ENCODE results near the gene CHMP4B. TPM values are rescaled to one million over a fixed set of nuclear protein-coding genes. Genes with fewer than 3 reads are reported as not detected.

Gene CHMP4B
- total RNA-seq, 1 experiment from 2014 or later = 77.6 TPM

- ChIA-PET POLR2A (no interaction called here), CTCF (interaction anchor here (0.7 to 2.1 kb wide), 5 partner anchors 16 to 151 kb away, joined by 3 to 16 read pairs (median 4); no protein-coding TSS in a partner anchor)
Measured at GRCh38 chr20:33819456-33819855, 8.3 kb downstream of the CHMP4B start.

GRCh38 chr20:33820362-33820761 lies 9.2 kb downstream of the CHMP4B start:
- no TSS peak for BruUV-seq (replicated peaks)
- Mint-ChIP-seq H3K4me1 (ENCODE audit: insufficient read depth, unreplicated experiment) (peaks cover 13% of the 10 kb centered on the region), H3K27me3 (ENCODE audit: insufficient read depth, unreplicated experiment) (no peaks in the 10 kb centered on the region), H3K9me3 (ENCODE audit: unreplicated experiment) (no peaks in the 10 kb centered on the region), H3K4me3 (ENCODE audit: unreplicated experiment) (no peak overlapping the region), H3K36me3 (ENCODE audit: insufficient read depth, unreplicated experiment) (peaks cover 26% of the 10 kb centered on the region), H3K27ac (ENCODE audit: low read depth, unreplicated experiment) (no peak overlapping the region)
- no peak for TF ChIP-seq CTCF (IDR thresholded peaks at IDR 0.05; ENCODE audit: unreplicated experiment)
- intact Hi-C loops (cut with micrococcal nuclease) = no loop called here
- DNase-seq (ENCODE audit: unreplicated experiment) = no peak
- ChIA-PET CTCF (interaction anchor here (1.1 to 1.6 kb wide), 3 partner anchors 17 to 1388 kb away, joined by 3 to 4 read pairs (median 3); no protein-coding TSS in a partner anchor), POLR2A (interaction anchor here (0.8 to 1.3 kb wide), 2 partner anchors 9 to 173 kb away, joined by 3 to 10 read pairs; partner anchors contain the start of gene CHMP4B)

More at GRCh38 chr20:33819456-33819855, 8.3 kb downstream of the CHMP4B start:
- no TSS peak for BruUV-seq (replicated peaks)
- Mint-ChIP-seq H3K36me3 (ENCODE audit: insufficient read depth, unreplicated experiment) (peaks cover 26% of the 10 kb centered on the region), H3K27me3 (ENCODE audit: insufficient read depth, unreplicated experiment) (no peaks in the 10 kb centered on the region), H3K4me1 (ENCODE audit: insufficient read depth, unreplicated experiment) (peaks cover 15% of the 10 kb centered on the region), H3K9me3 (ENCODE audit: unreplicated experiment) (no peaks in the 10 kb centered on the region), H3K4me3 (ENCODE audit: unreplicated experiment) (no peak overlapping the region), H3K27ac (ENCODE audit: low read depth, unreplicated experiment) (no peak overlapping the region)
- DNase-seq (ENCODE audit: unreplicated experiment) = no peak
- intact Hi-C loops (cut with micrococcal nuclease) = loop anchor here (10.0 kb wide), 1 partner anchor 135 kb away; the partner anchor contains the start of gene E2F1
- no peak for TF ChIP-seq CTCF (IDR thresholded peaks at IDR 0.05; ENCODE audit: unreplicated experiment)

- Mint-ChIP-seq H3K27me3 (ENCODE audit: insufficient read depth, unreplicated experiment) (no peaks in the 10 kb centered on the region), H3K27ac (ENCODE audit: low read depth, unreplicated experiment) (no peak overlapping the region), H3K9me3 (ENCODE audit: unreplicated experiment) (no peaks in the 10 kb centered on the region), H3K36me3 (ENCODE audit: insufficient read depth, unreplicated experiment) (peaks cover 20% of the 10 kb centered on the region), H3K4me3 (ENCODE audit: unreplicated experiment) (no peak overlapping the region), H3K4me1 (ENCODE audit: insufficient read depth, unreplicated experiment) (peaks cover 21% of the 10 kb centered on the region)
- POLR2A ChIA-PET = interaction anchor here (0.6 to 1.3 kb wide), 3 partner anchors 10 to 172 kb away, joined by 3 to 10 read pairs (median 3); partner anchors contain the start of gene CHMP4B
- DNase-seq (ENCODE audit: unreplicated experiment) = no peak
- CTCF ChIA-PET = interaction anchor here (0.6 kb wide), 1 partner anchor 293 kb away, joined by 3 read pairs; no protein-coding TSS in a partner anchor
- intact Hi-C loops (cut with micrococcal nuclease) = no loop called here
- BruUV-seq (replicated peaks) = no TSS peak
- no peak for TF ChIP-seq CTCF (IDR thresholded peaks at IDR 0.05; ENCODE audit: unreplicated experiment)
Measured at GRCh38 chr20:33821270-33821836, 10.2 kb downstream of the CHMP4B start.

GRCh38 chr20:33822423-33822822 lies 11.3 kb downstream of the CHMP4B start:
- H3K4me3 Mint-ChIP-seq (ENCODE audit: unreplicated experiment) = no peak overlapping the region
- no TSS peak for BruUV-seq (replicated peaks)
- POLR2A ChIA-PET = interaction anchor here (1.4 to 1.6 kb wide), 2 partner anchors 10 to 11 kb away, joined by 3 to 6 read pairs; partner anchors contain the start of gene CHMP4B
- no peaks in the 10 kb centered on the region for H3K27me3 Mint-ChIP-seq (ENCODE audit: insufficient read depth, unreplicated experiment)
- no peak for DNase-seq (ENCODE audit: unreplicated experiment)
- CTCF ChIA-PET = interaction anchor here (0.7 kb wide), 2 partner anchors 102 to 154 kb away, joined by 3 to 4 read pairs; partner anchors contain the start of gene PXMP4
- H3K9me3 Mint-ChIP-seq (ENCODE audit: unreplicated experiment) = no peaks in the 10 kb centered on the region
- H3K4me1 Mint-ChIP-seq (ENCODE audit: insufficient read depth, unreplicated experiment) = peaks cover 21% of the 10 kb centered on the region
- intact Hi-C loops (cut with micrococcal nuclease) = no loop called here
- no peak overlapping the region for H3K27ac Mint-ChIP-seq (ENCODE audit: low read depth, unreplicated experiment)
- no peak for TF ChIP-seq CTCF (IDR thresholded peaks at IDR 0.05; ENCODE audit: unreplicated experiment)
- peaks cover 19% of the 10 kb centered on the region for H3K36me3 Mint-ChIP-seq (ENCODE audit: insufficient read depth, unreplicated experiment)

All from MCF 10A (cell line).